GM18511 (cell line): ENCODE measurements around the gene BAZ1B.

ENCODE experiments used
- ATAC-seq: cut with Tn5 transposase; IDR thresholded peaks from one replicate; pipeline ENCODE4 v1.9.1; 2021; ENCODE audit warnings: mild to moderate bottlenecking, moderate library complexity; ENCODE audit not compliant: unreplicated experiment

Gene BAZ1B

GRCh38 chr7:73391396-73391795 is 130.7 kb downstream of the BAZ1B start:
- no peak for ATAC-seq
